Activated T-cell treated with anti-CD3 and anti-CD28 coated beads, Interleukin-2, amount 50 U/mL, for 4 hours (primary cell): ENCODE measurements around the gene AAMP. TPM values are rescaled to one million over a fixed set of nuclear protein-coding genes. Genes with fewer than 3 reads are reported as not detected.
"Not testable (repeated sequence)": the region's sequence is repeated elsewhere in the genome, so short reads cannot be mapped to it uniquely, and the experiment has no call there.

Source experiments
- ATAC-seq, 2 donors: fragments of 200-7000 bp; cut with Tn5 transposase; one replicate each; pipeline ENCODE4 v1.10.0; 2021
- DNase-seq: peaks from one replicate; pipeline ENCODE4 v3.0.0-alpha.2; 2020
- H3K27me3 Mint-ChIP-seq: one replicate; pipeline ENCODE4 v1.8.0; 2021; ENCODE audit warnings: low read depth, mixed read lengths
- H3K36me3 Mint-ChIP-seq: one replicate; pipeline ENCODE4 v1.8.0; 2022; ENCODE audit warnings: mixed read lengths; ENCODE audit not compliant: insufficient read depth
- H3K4me1 Mint-ChIP-seq: one replicate; pipeline ENCODE4 v1.8.0; 2021; ENCODE audit warnings: low read depth, mixed read lengths
- H3K4me3 Mint-ChIP-seq: one replicate; pipeline ENCODE4 v1.8.0; 2021; ENCODE audit warnings: mild to moderate bottlenecking, moderate library complexity, mixed read lengths
- H3K9me3 Mint-ChIP-seq: one replicate; pipeline ENCODE4 v1.8.0; 2021; ENCODE audit warnings: mixed read lengths
- total RNA-seq, 3 donors: library from RNA; stranded (reverse); gene quantifications; one replicate each; pipeline ENCODE4 v1.2.1, GENCODE V29; 2021

AAMP gene
- total RNA-seq, 3 donors from 2014 or later, result 128 to 142 (median 131) TPM

- H3K9me3 Mint-ChIP-seq, H3K27me3 Mint-ChIP-seq, H3K4me3 Mint-ChIP-seq, DNase-seq, ATAC-seq: not testable (repeated sequence)
- Mint-ChIP-seq H3K4me1 (peaks cover 33% of the 10 kb centered on the region), H3K36me3 (peaks cover 31% of the 10 kb centered on the region)
Measured at GRCh38 chr2:218273214-218273907, 3.4 kb upstream of the AAMP start.

DNA sequence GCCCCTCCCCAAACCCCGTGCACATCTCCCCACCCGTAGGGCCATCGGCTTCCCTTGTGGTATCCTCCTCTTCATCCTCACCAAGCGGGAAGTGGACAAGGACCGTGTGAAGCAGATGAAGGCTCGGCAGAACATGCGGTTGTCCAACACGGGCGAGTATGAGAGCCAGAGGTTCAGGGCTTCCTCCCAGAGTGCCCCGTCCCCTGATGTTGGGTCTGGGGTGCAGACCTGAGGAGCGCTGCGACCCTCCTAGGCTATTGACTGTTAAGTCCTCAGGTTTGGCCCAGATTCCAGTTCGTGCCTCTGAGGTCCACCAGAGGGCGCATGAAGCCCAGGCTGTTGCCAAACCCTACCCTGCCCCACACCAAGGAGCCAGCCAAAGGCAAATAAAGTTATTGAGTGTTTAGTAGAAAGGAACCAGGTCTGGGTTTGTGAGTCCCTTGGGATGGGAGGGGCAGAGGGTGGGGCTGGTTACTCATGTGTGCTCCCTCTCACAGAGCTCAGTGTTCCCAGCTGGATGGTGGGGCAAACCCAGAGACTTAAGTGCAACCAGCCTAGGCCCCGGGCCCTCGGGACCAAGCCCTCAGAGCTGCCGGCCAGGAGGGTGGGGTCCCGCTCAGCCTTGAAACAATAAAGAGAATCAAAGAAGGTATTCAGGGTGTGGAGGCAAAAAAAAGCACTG is 2.7 kb upstream of the AAMP start:
- Mint-ChIP-seq H3K4me1 (peaks cover 34% of the 10 kb centered on the region), H3K36me3 (peaks cover 29% of the 10 kb centered on the region), H3K9me3 (no peaks in the 10 kb centered on the region), H3K4me3 (no peak overlapping the region), H3K27me3 (no peaks in the 10 kb centered on the region)
- peak; percentile 76 for DNase-seq
- ATAC-seq, result peak; percentile 10 to 14

- H3K4me1 Mint-ChIP-seq, result peaks cover 41% of the 10 kb centered on the region
- no peaks in the 10 kb centered on the region for H3K9me3 Mint-ChIP-seq
- peak overlapping the region; percentile 97 for H3K4me3 Mint-ChIP-seq
- H3K36me3 Mint-ChIP-seq, result peaks cover 31% of the 10 kb centered on the region
- ATAC-seq (no peak), DNase-seq (no peak)
- no peaks in the 10 kb centered on the region for H3K27me3 Mint-ChIP-seq
Measured at GRCh38 chr2:218271865-218272530, 2.1 kb upstream of the AAMP start.

- H3K4me1 Mint-ChIP-seq, result peaks cover 41% of the 10 kb centered on the region
- peak overlapping the region; percentile 97 for H3K4me3 Mint-ChIP-seq
- H3K27me3 Mint-ChIP-seq, result no peaks in the 10 kb centered on the region
- peaks cover 30% of the 10 kb centered on the region for H3K36me3 Mint-ChIP-seq
- ATAC-seq, result no peak
- H3K9me3 Mint-ChIP-seq, result no peaks in the 10 kb centered on the region
- no peak for DNase-seq
Measured at GRCh38 chr2:218271487-218271797, 1.5 kb upstream of the AAMP start.

- Mint-ChIP-seq H3K4me3 (peak overlapping the region; percentile 97), H3K36me3 (peaks cover 32% of the 10 kb centered on the region)
- DNase-seq, result no peak
Measured at GRCh38 chr2:218270721-218271486, 967 bp upstream of the AAMP start.

DNA sequence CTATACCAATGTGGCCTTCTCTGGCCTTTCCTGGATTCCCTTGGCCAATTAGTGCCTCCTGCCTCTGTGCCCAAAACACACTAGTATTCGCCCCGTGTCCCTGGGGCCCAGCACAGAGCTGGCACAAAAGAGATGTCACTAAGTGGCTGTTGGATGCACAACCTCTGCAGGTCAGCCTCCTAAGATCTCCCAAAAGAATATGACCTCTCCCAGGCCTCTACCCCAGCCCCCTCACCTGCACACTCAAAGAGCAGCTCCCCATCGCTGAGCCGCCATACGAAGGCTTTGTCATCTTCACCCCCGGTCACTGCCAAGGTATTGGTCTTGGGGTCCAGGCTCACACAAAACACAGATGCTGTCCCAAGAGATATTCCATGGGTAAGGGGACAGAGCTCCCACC is 2.7 kb downstream of the AAMP start:
- Mint-ChIP-seq H3K27me3 (no peaks in the 10 kb centered on the region), H3K4me3 (no peak overlapping the region), H3K9me3 (no peaks in the 10 kb centered on the region), H3K4me1 (peaks cover 38% of the 10 kb centered on the region), H3K36me3 (peaks cover 26% of the 10 kb centered on the region)
- ATAC-seq (no peak), DNase-seq (no peak)

More at GRCh38 chr2:218270721-218271486, 967 bp upstream of the AAMP start:
- no peaks in the 10 kb centered on the region for H3K9me3 Mint-ChIP-seq
- peaks cover 43% of the 10 kb centered on the region for H3K4me1 Mint-ChIP-seq
- ATAC-seq, result no peak
- H3K27me3 Mint-ChIP-seq, result no peaks in the 10 kb centered on the region

DNA sequence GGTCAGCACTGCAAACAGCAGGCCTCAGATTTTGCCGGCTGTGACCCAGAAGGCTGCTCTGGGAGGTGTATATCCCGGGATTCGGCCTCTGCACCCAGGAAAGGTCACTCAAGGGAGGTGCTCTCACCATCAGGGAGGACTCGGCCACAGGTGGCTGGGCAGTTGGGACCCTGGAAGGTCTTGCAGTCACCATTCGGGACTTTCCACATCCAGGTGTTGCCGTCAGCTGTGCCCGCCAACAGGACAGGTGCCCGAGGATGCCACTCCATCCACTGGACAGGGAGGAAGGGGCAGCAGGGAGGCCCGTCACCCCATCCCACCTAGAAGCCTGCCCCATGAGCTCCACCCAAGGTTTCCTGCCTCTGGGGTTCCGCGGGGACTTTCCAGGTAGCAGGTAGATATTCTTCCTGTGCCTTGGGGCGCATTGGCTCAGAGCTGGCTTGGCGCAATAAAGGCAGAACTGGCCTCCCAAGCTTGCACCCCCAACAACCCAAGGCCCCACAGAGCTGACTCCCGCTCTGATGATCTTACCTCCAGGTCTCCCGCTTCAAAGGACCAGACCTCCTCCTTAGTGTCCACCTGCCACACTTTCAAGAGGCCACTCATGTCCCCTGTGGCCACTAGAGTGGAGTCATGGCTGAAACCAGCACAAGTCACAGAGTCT is 3.5 kb downstream of the AAMP start:
- Mint-ChIP-seq H3K36me3 (peaks cover 26% of the 10 kb centered on the region), H3K9me3 (no peaks in the 10 kb centered on the region), H3K4me3 (no peak overlapping the region), H3K27me3 (no peaks in the 10 kb centered on the region), H3K4me1 (peaks cover 30% of the 10 kb centered on the region)
- no peak for DNase-seq
- no peak for ATAC-seq

DNA sequence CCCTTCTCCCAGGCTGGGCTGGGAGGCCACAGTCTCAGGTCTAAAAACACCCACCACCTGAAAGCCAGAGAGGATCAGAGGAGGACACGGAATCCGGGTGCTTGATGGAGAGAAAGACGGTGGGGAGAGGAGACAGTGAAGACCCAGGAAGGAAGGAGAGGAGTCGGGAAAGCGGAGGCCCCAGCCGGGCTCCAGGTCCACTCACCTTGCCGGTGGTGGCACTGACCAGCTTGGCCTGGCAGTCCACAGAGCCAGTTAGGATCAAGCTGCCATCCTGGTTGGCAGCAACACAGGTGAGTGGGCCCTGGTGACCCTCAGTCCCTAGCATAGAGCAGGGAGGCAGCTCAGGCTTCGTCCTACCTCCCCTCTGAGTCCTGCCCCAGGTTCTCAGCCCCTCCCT is 4.3 kb downstream of the AAMP start:
- no peak for ATAC-seq
- Mint-ChIP-seq H3K4me3 (no peak overlapping the region), H3K36me3 (peaks cover 26% of the 10 kb centered on the region), H3K27me3 (no peaks in the 10 kb centered on the region), H3K9me3 (no peaks in the 10 kb centered on the region), H3K4me1 (peaks cover 22% of the 10 kb centered on the region)
- DNase-seq, result no peak

DNA sequence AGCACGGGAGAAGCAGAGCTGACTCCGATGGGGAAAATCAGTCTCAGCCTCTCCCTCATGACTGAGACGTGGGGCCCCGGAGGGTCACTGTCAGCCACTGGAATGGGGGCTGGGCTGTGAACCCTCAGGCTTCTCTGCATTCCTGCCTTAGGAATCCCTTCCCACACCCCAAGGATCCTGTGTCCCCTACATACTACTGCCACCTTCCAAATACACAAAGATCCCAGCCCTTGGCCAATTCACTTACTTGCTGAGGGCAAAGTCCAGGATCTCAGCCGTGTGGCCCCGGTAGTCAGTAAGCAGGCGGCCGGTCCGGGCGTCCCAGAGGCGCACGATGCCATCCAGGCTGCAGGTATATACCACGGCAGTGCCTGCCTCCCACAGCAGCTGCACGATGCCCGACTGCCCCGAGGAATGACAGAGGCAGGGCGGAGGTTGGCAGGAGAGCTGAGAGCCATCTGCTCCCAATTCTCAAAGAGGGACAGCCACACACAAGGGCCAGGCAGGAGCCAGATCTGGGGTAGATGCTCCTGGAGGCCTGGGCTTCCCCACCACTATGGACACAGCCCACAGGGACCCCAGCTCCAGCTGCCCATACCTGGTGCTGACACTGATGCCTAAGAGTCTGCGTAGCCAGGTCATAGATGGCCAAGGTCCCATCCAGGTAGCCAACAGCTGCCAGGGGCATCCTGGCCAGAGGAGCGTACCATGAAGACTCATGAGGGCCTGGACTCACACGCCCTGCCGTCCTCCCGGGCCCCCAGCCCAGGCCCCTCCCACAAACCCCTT is 5.0 kb downstream of the AAMP start:
- H3K36me3 Mint-ChIP-seq, result peaks cover 26% of the 10 kb centered on the region
- peaks cover 22% of the 10 kb centered on the region for H3K4me1 Mint-ChIP-seq
- H3K27me3 Mint-ChIP-seq, result no peaks in the 10 kb centered on the region
- H3K9me3 Mint-ChIP-seq, result no peaks in the 10 kb centered on the region
- DNase-seq (no peak), ATAC-seq (no peak)
- H3K4me3 Mint-ChIP-seq, result no peak overlapping the region

DNA sequence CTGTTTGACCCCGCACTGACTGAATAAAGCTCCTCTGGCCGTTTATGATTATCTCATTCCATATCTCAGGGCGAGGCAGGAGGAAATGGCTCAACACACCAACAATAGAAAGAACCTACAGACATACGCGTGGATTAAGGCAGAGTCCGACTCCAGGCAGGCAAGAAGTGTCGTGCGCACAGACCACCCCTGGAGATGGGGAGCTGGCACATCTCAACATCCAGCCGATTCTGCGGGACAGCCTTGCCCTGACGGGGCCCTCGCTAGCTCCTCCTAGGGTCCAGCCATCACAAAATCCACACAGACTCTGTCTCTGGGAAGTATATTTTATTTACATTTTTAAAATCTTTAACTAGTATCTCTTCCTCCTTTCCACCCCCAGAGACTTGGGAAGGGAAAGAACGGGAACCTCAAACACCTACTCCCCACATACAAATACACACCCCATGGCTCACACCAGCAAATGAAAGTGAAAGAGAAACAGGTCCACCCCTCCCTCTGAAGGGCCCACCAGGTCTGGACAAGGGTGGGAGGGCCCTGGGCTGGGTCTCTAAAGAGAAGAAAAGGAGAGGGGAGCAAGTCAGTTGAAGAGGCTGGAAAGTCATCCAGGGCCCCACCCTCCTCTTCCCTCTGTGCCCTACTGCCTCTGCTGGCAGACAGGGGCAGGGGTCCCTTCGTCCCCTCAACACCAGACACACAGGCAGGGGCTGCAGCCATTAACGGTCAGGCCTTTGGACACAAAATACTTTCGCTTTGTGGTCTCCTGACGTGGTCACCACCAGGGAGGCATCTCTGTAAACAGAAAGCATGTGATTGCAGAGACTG is 5.9 kb downstream of the AAMP start:
- H3K4me3 Mint-ChIP-seq, result no peak overlapping the region
- H3K36me3 Mint-ChIP-seq, result peaks cover 22% of the 10 kb centered on the region
- DNase-seq, result no peak
- no peaks in the 10 kb centered on the region for H3K27me3 Mint-ChIP-seq
- H3K4me1 Mint-ChIP-seq, result peaks cover 19% of the 10 kb centered on the region
- H3K9me3 Mint-ChIP-seq, result no peaks in the 10 kb centered on the region
- ATAC-seq, result peak; percentile 45 to 53

DNA sequence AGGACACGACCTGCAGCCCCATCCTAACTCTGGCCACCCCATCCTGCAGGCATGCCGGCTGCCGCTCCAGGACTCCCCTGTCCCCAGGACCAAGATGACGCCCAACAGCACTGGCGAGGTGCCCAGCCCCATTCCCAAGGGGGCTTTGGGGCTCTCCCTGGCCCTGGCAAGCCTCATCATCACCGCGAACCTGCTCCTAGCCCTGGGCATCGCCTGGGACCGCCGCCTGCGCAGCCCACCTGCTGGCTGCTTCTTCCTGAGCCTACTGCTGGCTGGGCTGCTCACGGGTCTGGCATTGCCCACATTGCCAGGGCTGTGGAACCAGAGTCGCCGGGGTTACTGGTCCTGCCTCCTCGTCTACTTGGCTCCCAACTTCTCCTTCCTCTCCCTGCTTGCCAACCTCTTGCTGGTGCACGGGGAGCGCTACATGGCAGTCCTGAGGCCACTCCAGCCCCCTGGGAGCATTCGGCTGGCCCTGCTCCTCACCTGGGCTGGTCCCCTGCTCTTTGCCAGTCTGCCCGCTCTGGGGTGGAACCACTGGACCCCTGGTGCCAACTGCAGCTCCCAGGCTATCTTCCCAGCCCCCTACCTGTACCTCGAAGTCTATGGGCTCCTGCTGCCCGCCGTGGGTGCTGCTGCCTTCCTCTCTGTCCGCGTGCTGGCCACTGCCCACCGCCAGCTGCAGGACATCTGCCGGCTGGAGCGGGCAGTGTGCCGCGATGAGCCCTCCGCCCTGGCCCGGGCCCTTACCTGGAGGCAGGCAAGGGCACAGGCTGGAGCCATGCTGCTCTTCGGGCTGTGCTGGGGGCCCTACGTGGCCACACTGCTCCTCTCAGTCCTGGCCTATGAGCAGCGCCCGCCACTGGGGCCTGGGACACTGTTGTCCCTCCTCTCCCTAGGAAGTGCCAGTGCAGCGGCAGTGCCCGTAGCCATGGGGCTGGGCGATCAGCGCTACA is 7.0 kb downstream of the AAMP start:
- H3K4me1 Mint-ChIP-seq, result peaks cover 17% of the 10 kb centered on the region
- no peak overlapping the region for H3K4me3 Mint-ChIP-seq
- no peaks in the 10 kb centered on the region for H3K27me3 Mint-ChIP-seq
- peaks cover 22% of the 10 kb centered on the region for H3K36me3 Mint-ChIP-seq
- DNase-seq (no peak), ATAC-seq (no peak)
- H3K9me3 Mint-ChIP-seq, result no peaks in the 10 kb centered on the region

GRCh38 chr2:218262237-218262600 is 7.7 kb downstream of the AAMP start:
- no peak overlapping the region for H3K4me3 Mint-ChIP-seq
- no peaks in the 10 kb centered on the region for H3K9me3 Mint-ChIP-seq
- ATAC-seq, result no peak
- peaks cover 16% of the 10 kb centered on the region for H3K36me3 Mint-ChIP-seq
- peaks cover 16% of the 10 kb centered on the region for H3K4me1 Mint-ChIP-seq
- no peak for DNase-seq
- H3K27me3 Mint-ChIP-seq, result no peaks in the 10 kb centered on the region
